BE2C (cell line): Measurements from ENCODE around the gene HSD17B3.

Source experiments
- DNase-seq: peaks from one replicate; pipeline ENCODE4 v3.0.0-alpha.2; 2020
- H3K27me3 ChIP-seq: fragments of 250-450 bp; sonication (Bioruptor Pico); 2 replicates; pipeline ENCODE4 v1.5.1; 2020; ENCODE audit warnings: mild to moderate bottlenecking
- H3K36me3 ChIP-seq: fragments of 250-450 bp; sonication (Bioruptor Pico); 2 replicates; pipeline ENCODE4 v1.5.1; 2020; ENCODE audit warnings: mild to moderate bottlenecking
- H3K4me1 ChIP-seq: fragments of 250-450 bp; sonication (Bioruptor Pico); 2 replicates; pipeline ENCODE4 v1.5.1; 2020
- H3K4me3 ChIP-seq: 2 replicates; pipeline ENCODE4 v1.5.1; 2011; ENCODE audit warnings: low read depth, low read length
- H3K9me3 ChIP-seq: fragments of 250-450 bp; sonication (Bioruptor Pico); 2 replicates; pipeline ENCODE4 v1.5.1; 2020
- TF ChIP-seq, protein P1 (sequence below): IDR thresholded peaks from 2 replicates; pipeline ENCODE4 v1.5.1; 2012; ENCODE audit warnings: mild to moderate bottlenecking, low read depth, low read length

The HSD17B3 gene

DNA sequence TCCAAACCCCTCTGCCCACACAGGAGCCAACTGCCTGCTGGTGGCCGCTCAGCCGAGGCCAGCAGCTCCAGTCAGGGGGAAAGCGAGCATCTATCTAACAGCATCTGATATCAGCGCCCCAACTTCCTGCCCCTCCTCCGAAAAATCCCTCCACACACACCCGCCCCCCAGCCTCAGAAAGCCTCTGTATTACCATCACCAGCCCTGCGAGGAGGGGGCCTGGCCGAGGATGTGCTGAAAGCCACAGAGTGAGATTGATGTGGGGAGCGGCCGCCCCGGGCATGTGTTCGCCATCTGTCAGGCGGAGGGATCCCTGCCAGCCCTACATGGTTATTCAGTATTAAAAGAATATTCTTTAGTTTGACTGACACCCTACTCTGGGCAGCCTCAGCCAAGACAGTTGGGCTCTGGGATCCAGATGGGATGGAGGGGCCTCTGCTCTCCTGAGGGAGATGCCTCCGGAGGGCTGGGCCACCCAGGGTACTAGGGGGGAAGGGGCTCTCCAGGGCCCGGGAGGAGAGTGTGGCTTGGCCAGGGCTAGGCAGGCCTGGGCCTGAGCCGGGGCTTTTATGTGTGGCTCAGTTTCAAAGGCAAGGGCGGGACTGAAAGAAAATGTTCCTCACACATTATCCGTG lies 98.0 kb downstream of the HSD17B3 start:
- Histone ChIP-seq H3K36me3 (no peaks in the 10 kb centered on the region), H3K27me3 (no peaks in the 10 kb centered on the region), H3K4me3 (no peak overlapping the region), H3K9me3 (no peaks in the 10 kb centered on the region), H3K4me1 (peaks cover 3% of the 10 kb centered on the region; the same call in 1 of the 2 replicates)
- DNase-seq: peak; percentile 49
- TF ChIP-seq, protein P1, sequence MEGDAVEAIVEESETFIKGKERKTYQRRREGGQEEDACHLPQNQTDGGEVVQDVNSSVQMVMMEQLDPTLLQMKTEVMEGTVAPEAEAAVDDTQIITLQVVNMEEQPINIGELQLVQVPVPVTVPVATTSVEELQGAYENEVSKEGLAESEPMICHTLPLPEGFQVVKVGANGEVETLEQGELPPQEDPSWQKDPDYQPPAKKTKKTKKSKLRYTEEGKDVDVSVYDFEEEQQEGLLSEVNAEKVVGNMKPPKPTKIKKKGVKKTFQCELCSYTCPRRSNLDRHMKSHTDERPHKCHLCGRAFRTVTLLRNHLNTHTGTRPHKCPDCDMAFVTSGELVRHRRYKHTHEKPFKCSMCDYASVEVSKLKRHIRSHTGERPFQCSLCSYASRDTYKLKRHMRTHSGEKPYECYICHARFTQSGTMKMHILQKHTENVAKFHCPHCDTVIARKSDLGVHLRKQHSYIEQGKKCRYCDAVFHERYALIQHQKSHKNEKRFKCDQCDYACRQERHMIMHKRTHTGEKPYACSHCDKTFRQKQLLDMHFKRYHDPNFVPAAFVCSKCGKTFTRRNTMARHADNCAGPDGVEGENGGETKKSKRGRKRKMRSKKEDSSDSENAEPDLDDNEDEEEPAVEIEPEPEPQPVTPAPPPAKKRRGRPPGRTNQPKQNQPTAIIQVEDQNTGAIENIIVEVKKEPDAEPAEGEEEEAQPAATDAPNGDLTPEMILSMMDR: no peak

DNA sequence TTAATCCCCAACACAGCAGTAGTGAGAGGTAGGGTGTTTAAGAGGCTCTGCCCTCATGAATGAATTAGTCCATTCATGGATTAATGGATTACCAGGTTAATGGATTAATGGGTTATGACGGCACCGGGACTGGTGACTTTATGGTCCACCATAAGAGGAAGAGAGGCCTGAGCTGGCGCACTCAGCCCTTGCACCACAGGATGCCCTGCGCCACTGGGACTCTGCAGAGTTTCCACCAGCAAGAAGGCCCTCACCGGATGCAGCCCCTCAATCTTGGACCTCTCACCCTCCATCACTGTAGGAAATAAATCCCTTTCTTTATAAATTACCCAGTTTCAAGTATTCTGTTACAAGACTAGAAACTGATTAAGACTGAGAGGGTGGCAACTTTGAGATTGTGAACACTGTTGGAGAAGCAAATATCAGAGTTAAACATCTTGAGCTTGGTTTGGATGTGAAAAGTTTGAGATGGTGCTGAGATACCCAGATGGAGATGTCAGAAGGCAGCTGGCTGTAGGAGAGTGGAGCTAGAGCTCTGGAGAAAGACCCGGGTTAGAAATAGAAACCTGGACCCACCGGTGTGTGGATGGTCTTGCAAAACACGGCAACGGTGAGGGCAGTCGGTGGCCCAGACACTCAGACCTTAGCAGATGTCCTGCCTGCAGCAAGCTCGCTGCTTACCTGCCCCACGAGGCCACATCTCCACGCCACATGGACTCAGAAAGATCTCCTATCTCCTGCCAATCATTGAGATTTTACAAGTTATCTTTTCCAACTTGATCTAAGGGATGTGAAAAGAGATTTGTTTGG lies 98.8 kb downstream of the HSD17B3 start:
- Histone ChIP-seq H3K36me3 (no peaks in the 10 kb centered on the region), H3K9me3 (no peaks in the 10 kb centered on the region), H3K27me3 (no peaks in the 10 kb centered on the region), H3K4me1 (peaks cover 3% of the 10 kb centered on the region; the same call in 1 of the 2 replicates), H3K4me3 (no peak overlapping the region)
- DNase-seq: no peak
- TF ChIP-seq, protein P1: no peak

DNA sequence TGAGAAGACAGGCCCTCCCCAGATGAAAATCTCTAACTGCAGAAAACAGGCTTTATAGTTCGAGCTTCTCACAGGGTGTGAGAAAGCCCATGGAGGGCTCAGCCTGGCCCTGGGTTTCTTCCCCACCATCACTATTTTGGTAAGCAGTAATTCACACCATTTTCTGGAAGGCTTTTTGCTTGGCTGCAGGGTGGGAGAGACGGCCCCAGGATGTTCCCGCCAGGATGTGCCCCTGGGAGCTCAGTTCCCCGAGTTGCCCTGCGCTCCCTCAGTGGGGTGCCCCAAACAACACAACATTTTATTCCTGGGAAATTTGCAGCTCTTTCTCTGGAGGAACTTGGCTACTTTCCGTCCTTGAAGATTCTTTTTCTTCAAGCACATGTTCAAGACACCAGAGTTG lies 100.8 kb downstream of the HSD17B3 start:
- no peak overlapping the region for H3K4me3 ChIP-seq
- no peak for DNase-seq
- no peaks in the 10 kb centered on the region for H3K9me3 ChIP-seq
- TF ChIP-seq, protein P1: no peak
- no peaks in the 10 kb centered on the region for H3K27me3 ChIP-seq
- peaks cover 3% of the 10 kb centered on the region; the same call in 1 of the 2 replicates for H3K4me1 ChIP-seq
- H3K36me3 ChIP-seq: no peaks in the 10 kb centered on the region

DNA sequence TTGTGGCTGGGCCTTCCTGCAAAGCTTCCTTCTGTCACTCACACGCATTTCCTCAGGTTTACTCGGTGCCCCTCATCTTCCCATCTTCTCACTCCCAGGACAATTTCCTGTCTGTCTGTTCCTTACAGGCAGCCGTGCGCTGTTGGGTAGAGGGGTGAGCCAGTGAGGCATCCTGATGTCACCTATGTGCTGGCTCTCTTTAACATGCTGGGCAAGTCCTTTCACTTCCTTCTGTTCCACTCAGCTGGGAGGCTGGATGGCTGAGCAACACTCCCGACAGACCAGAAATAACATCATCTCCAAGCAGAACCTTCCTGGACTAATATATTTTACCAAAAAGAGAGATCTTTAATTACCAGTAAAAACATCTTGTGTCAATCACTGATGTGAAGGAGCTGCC lies 103.0 kb downstream of the HSD17B3 start:
- TF ChIP-seq, protein P1: no peak
- Histone ChIP-seq H3K27me3 (no peaks in the 10 kb centered on the region), H3K4me1 (peaks cover 3% of the 10 kb centered on the region; the same call in 1 of the 2 replicates), H3K36me3 (no peaks in the 10 kb centered on the region), H3K9me3 (no peaks in the 10 kb centered on the region), H3K4me3 (no peak overlapping the region)
- DNase-seq: no peak

DNA sequence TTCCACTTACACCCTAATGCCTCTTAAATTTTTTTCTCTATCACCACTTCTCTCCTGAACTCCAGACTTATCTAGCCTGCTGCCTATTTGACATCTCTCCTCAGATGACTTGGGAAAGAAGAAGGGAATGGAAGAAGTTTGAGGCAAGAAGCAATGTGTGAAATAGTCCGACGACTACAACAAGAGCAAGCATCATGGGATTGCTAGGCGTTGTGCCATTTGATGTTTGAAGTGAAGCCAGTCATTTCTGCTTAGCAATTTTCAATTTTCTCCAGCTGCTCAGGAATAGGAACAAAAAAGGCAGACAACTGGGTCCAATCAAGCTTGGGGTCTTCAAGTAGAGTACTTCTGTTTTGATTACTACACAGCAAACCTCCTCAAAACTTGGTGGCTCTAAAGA lies 106.4 kb downstream of the HSD17B3 start:
- H3K4me1 ChIP-seq: no peaks in the 10 kb centered on the region

More for the DNA sequence above, 106.4 kb downstream of the HSD17B3 start:
- no peak for DNase-seq
- Histone ChIP-seq H3K27me3 (no peaks in the 10 kb centered on the region), H3K4me3 (no peak overlapping the region), H3K36me3 (no peaks in the 10 kb centered on the region), H3K9me3 (no peaks in the 10 kb centered on the region; the same call in 1 of the 2 replicates)
- TF ChIP-seq, protein P1: no peak
